GM18505 (cell line): Measurements from ENCODE around the gene FERMT1.
"Not testable (repeated sequence)": the region's sequence is repeated elsewhere in the genome, so short reads cannot be mapped to it uniquely, and the experiment has no call there.

Experiments used
- ATAC-seq: cut with Tn5 transposase; IDR thresholded peaks from one replicate; pipeline ENCODE4 v1.9.1; 2021; ENCODE audit not compliant: unreplicated experiment
- POLR2A ChIP-seq: IDR thresholded peaks from 4 replicates; pipeline ENCODE4 v1.6.1; 2011; ENCODE audit warnings: borderline replicate concordance; ENCODE audit not compliant: insufficient read depth, insufficient read length; ENCODE audit errors: extremely low read depth

FERMT1 gene

DNA sequence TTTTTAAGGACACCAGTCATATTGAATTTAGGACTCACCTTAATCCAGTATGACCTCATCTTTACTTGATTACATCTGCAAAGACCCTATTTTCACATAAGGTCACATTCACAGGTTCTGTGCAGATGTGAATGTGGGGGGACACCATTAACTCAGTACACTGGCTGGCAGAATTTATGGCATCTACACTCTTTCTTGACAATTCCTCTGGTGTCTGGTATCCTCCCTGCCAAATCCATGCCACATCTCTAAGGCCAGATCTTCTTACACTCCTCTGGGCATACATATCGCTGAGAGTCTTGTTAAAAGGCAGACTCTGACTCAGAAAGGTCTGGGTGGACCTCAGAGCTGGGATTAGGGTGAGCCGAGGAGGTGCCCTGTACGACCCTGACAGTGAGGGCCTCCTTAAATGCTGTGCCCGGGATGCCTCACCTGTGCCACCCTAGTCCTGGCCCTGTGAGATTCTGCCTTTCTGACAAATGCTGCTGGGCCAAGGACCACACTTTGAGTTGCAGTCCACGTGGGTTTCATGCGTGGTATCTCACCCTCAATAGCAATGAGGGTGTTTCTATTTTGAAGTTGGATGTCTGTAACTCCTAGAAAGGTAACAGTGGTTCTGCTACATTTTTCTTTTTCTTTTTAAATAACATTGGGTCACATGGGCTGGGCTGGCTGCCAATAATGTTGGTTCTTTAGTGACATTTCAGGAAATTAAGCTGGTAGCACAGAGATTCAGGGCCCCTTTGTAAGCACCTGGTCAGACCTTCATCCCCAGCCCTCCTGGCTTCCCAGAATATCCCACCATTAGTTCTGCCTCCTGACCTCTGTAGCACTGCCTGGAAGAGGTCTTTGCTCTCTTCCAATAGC, 51.8 kb downstream of the FERMT1 start:
- TF ChIP-seq POLR2A, result no peak
- no peak for ATAC-seq

DNA sequence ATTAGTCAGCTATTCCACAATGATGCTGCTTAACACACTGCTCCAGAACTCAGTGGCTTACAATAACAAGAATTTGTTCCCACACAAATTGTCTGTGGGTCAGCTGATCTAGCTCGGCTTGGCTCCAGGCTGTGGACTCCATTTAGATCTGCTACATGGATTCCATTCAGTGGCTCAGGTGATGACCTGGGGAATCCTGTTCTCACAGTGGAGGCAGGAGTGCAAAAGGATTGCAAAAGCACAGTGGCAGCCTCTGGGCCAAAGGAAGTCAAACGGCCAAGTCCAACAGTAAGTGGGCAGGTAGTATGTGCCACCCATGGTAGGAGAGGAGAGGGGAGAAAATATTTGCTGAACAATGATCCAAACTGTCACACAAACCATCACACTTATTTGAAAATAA, 53.2 kb downstream of the FERMT1 start:
- no peak for ATAC-seq

DNA sequence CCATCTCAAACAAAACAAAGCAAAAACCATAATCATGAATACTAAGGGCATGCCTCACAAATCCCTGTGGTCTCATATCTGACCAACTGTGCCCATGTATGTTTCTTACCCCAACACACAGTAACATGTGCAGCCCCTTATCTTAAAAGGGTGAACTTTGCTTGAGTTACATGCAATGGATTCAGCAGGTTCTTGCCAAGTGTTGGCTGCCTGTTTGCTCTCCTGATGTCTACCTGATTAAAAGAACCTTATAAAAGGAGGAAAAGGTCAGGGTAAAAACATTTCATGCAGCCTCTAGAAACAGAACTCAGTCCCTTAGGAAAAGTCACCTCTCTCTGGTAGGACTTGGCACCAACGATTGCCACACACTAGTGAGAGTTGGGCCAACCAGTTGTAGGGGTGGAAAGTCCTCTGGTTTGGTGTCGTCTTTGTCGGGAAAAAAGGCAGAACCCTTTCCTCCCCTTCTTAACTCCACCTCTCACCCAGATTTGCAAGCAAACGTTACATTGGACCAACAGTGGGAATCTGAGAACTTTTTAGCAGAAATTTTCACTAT, 55.0 kb downstream of the FERMT1 start:
- no peak for ATAC-seq
- no peak for TF ChIP-seq POLR2A

More for the DNA sequence above, 53.2 kb downstream of the FERMT1 start:
- no peak for TF ChIP-seq POLR2A

- ATAC-seq, result no peak
- no peak for TF ChIP-seq POLR2A
Observed at GRCh38 chr20:6066582-6066981, 56.2 kb downstream of the FERMT1 start.

- no peak for TF ChIP-seq POLR2A
- no peak for ATAC-seq
Observed at GRCh38 chr20:6061544-6061943, 61.3 kb downstream of the FERMT1 start.

GRCh38 chr20:6060213-6060612, 62.6 kb downstream of the FERMT1 start:
- ATAC-seq, result no peak
- TF ChIP-seq POLR2A, result no peak

- no peak for ATAC-seq
- no peak for TF ChIP-seq POLR2A
Observed at GRCh38 chr20:6058684-6059295, 64.0 kb downstream of the FERMT1 start.

DNA sequence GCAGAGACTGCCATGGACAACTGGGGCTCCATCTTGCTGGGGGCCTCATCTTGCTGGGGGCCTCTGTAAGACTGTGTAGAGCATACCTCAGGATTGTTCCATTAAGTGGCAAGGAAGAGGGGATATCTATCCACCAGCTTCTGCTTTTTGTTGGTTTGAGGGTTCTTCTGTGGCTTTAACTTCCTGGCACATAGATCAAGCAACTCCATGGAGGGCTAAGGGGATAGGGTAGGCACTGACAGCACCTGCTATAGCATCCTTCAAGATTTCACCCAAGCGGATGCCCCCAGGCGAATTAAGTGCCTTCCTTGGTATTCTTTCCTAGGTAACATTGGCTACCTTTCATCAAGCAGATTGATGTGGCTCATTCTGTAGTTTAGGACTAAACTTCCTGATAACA, 65.1 kb downstream of the FERMT1 start:
- no peak for ATAC-seq
- TF ChIP-seq POLR2A, result no peak

GRCh38 chr20:6057139-6057538, 65.7 kb downstream of the FERMT1 start:
- TF ChIP-seq POLR2A, result no peak

GRCh38 chr20:6055981-6056569, 66.8 kb downstream of the FERMT1 start:
- ATAC-seq, result no peak
- no peak for TF ChIP-seq POLR2A

More at GRCh38 chr20:6057139-6057538, 65.7 kb downstream of the FERMT1 start:
- no peak for ATAC-seq

DNA sequence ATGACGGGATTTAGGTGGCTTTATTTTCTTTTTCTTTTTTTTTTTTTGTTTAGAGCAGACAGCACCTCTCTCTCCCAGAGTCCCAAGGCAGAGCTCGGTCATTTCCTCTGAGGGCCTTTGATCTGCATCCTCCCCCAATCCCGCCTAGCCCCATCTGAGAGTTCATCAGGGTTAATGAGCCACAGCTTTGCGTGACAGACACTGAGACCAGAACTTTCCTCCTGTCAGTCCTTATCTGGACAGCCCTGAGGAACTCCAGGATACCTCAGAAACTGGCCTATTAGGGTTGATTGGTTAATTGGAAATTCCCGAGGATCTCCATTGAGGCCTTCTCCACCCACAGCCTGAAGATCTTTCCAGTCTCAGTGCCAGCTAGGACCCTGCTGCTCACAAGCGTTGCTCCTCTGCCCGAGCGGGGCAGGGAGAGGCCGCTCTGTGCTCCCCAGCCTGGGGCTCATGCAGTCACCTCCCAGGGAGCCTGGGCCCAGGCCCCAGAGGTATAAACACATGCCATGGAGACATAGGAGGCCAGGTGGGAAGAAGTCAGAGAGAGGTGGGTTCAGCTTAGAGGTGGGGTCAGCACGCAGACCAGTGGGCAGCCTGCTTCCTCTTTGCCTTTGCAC, 67.6 kb downstream of the FERMT1 start:
- no peak for ATAC-seq

GRCh38 chr20:6054689-6055051, 68.2 kb downstream of the FERMT1 start:
- ATAC-seq, result not testable (repeated sequence)

More for the DNA sequence above, 67.6 kb downstream of the FERMT1 start:
- TF ChIP-seq POLR2A, result no peak

DNA sequence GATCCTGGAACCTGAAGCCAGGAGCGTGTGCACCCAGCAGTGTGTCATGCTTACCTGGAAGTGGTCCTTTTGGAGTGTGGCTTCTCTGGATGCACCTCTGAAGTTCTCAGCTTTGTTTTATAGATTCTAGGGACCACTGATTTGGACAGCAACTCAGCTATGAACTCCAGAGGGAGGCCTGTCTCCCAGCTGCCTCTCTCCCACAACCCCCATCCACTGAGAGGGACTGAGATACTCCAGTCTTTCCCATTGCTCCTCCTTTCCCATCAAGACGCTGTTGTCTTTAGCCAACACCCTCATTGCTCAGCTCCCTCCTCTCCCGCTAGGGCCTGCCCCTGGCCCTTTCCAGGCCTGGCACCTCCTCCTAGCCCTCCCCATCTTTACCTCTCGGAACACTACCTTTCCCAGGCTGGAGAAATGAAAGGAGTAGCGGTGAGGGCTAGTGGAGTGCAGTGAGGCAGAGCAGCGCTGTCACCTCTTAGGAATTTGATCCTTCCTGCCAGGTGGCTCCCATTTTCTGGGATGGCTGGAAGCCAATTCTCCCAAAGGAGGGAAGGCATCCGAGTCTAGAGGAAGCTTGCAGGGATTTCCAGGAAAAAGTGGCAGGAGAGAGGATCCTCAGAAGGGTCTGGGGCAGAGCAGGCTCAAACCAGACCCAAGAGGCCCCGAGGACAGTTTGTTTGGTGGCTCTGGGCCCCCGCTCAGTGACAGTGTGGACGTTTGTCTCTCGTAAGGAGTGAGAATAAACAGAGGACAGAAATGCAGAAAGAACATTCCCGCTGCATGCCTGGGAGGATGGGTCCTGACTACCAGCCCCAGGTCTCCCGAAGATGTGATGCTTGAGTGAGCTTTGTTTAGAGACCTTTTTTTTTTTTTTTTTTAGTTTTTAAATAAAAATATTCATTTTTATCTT, 68.8 kb downstream of the FERMT1 start, which contains the start of gene LRRN4:
LRRN4 (minus strand) TSS at position 285 of the 913 bp plus-strand sequence. CDS start 1,261 bp downstream, outside the sequence.
- no peak for TF ChIP-seq POLR2A
- no peak for ATAC-seq
